Measurements from ENCODE around the gene TMEM131.
"Not testable (repeated sequence)": the region's sequence is repeated elsewhere in the genome, so short reads cannot be mapped to it uniquely, and the experiment has no call there.

The TMEM131 gene

GRCh38 chr2:97926946-97927345, 68.8 kb downstream of the TMEM131 start:
- Mint-ChIP-seq H3K36me3 (peaks cover 16% of the 10 kb centered on the region), H3K4me3 (no peak overlapping the region), H3K9me3 (no peaks in the 10 kb centered on the region), H3K4me1 (peaks cover 41% of the 10 kb centered on the region), H3K27ac (no peak overlapping the region), H3K27me3 (no peaks in the 10 kb centered on the region)

GRCh38 chr2:97924194-97924593, 71.6 kb downstream of the TMEM131 start:
- peaks cover 6% of the 10 kb centered on the region for H3K9me3 Mint-ChIP-seq
- no peak overlapping the region for H3K4me3 Mint-ChIP-seq
- H3K27ac Mint-ChIP-seq = no peak overlapping the region
- H3K27me3 Mint-ChIP-seq = no peaks in the 10 kb centered on the region
- peaks cover 33% of the 10 kb centered on the region for H3K36me3 Mint-ChIP-seq
- peaks cover 25% of the 10 kb centered on the region for H3K4me1 Mint-ChIP-seq

- Mint-ChIP-seq H3K4me3 (no peak overlapping the region), H3K4me1 (peaks cover 29% of the 10 kb centered on the region), H3K36me3 (peaks cover 39% of the 10 kb centered on the region), H3K27ac (no peak overlapping the region), H3K27me3 (no peaks in the 10 kb centered on the region), H3K9me3 (peaks cover 6% of the 10 kb centered on the region)
These were observed 75.9 kb downstream of the TMEM131 start for GRCh38 chr2:97919858-97920257.

GRCh38 chr2:97918818-97919217, 76.9 kb downstream of the TMEM131 start:
- Mint-ChIP-seq H3K9me3 (peaks cover 6% of the 10 kb centered on the region), H3K4me1 (peaks cover 38% of the 10 kb centered on the region), H3K36me3 (peaks cover 39% of the 10 kb centered on the region), H3K27ac (no peak overlapping the region), H3K4me3 (no peak overlapping the region), H3K27me3 (no peaks in the 10 kb centered on the region)

GRCh38 chr2:97917668-97918067, 78.1 kb downstream of the TMEM131 start:
- not testable (repeated sequence) for H3K27ac Mint-ChIP-seq, H3K9me3 Mint-ChIP-seq, H3K27me3 Mint-ChIP-seq, H3K4me3 Mint-ChIP-seq
- H3K36me3 Mint-ChIP-seq = peaks cover 36% of the 10 kb centered on the region
- peaks cover 39% of the 10 kb centered on the region for H3K4me1 Mint-ChIP-seq

- Mint-ChIP-seq H3K27ac (no peak overlapping the region), H3K36me3 (peaks cover 29% of the 10 kb centered on the region), H3K27me3 (no peaks in the 10 kb centered on the region), H3K4me3 (no peak overlapping the region), H3K4me1 (peaks cover 55% of the 10 kb centered on the region), H3K9me3 (no peaks in the 10 kb centered on the region)
These were observed 81.0 kb downstream of the TMEM131 start for GRCh38 chr2:97914691-97915213.

- Mint-ChIP-seq H3K27ac (no peak overlapping the region), H3K4me1 (peaks cover 54% of the 10 kb centered on the region), H3K9me3 (no peaks in the 10 kb centered on the region), H3K27me3 (no peaks in the 10 kb centered on the region), H3K36me3 (peaks cover 33% of the 10 kb centered on the region), H3K4me3 (no peak overlapping the region)
These were observed 81.9 kb downstream of the TMEM131 start for GRCh38 chr2:97913846-97914245.

- Mint-ChIP-seq H3K27ac (no peak overlapping the region), H3K36me3 (peaks cover 27% of the 10 kb centered on the region), H3K9me3 (no peaks in the 10 kb centered on the region), H3K4me3 (no peak overlapping the region), H3K27me3 (no peaks in the 10 kb centered on the region), H3K4me1 (peaks cover 42% of the 10 kb centered on the region)
These were observed 83.7 kb downstream of the TMEM131 start for GRCh38 chr2:97911922-97912575.

GRCh38 chr2:97911206-97911921, 84.4 kb downstream of the TMEM131 start:
- Mint-ChIP-seq H3K4me3 (no peak overlapping the region), H3K27ac (no peak overlapping the region), H3K4me1 (peaks cover 39% of the 10 kb centered on the region), H3K27me3 (no peaks in the 10 kb centered on the region), H3K9me3 (no peaks in the 10 kb centered on the region), H3K36me3 (peaks cover 33% of the 10 kb centered on the region)

GRCh38 chr2:97910403-97911205, 85.1 kb downstream of the TMEM131 start:
- Mint-ChIP-seq H3K4me3 (no peak overlapping the region), H3K4me1 (peaks cover 38% of the 10 kb centered on the region), H3K36me3 (peaks cover 35% of the 10 kb centered on the region), H3K9me3 (peaks cover under 1% of the 10 kb centered on the region), H3K27me3 (no peaks in the 10 kb centered on the region), H3K27ac (no peak overlapping the region)

- H3K27me3 Mint-ChIP-seq = no peaks in the 10 kb centered on the region
- peaks cover 42% of the 10 kb centered on the region for H3K36me3 Mint-ChIP-seq
- no peak overlapping the region for H3K27ac Mint-ChIP-seq
- H3K4me3 Mint-ChIP-seq = no peak overlapping the region
- H3K4me1 Mint-ChIP-seq = peaks cover 25% of the 10 kb centered on the region
- peaks cover 5% of the 10 kb centered on the region for H3K9me3 Mint-ChIP-seq
These were observed 87.5 kb downstream of the TMEM131 start for GRCh38 chr2:97908208-97908676.

GRCh38 chr2:97907369-97908100, 88.2 kb downstream of the TMEM131 start:
- peaks cover 5% of the 10 kb centered on the region for H3K9me3 Mint-ChIP-seq
- no peaks in the 10 kb centered on the region for H3K27me3 Mint-ChIP-seq
- H3K4me3 Mint-ChIP-seq = no peak overlapping the region
- peaks cover 24% of the 10 kb centered on the region for H3K4me1 Mint-ChIP-seq
- H3K27ac Mint-ChIP-seq = no peak overlapping the region
- H3K36me3 Mint-ChIP-seq = peaks cover 47% of the 10 kb centered on the region

GRCh38 chr2:97906307-97906706, 89.4 kb downstream of the TMEM131 start:
- Mint-ChIP-seq H3K27me3 (no peaks in the 10 kb centered on the region), H3K9me3 (peaks cover 10% of the 10 kb centered on the region), H3K4me1 (peaks cover 16% of the 10 kb centered on the region), H3K36me3 (peaks cover 45% of the 10 kb centered on the region), H3K27ac (no peak overlapping the region), H3K4me3 (no peak overlapping the region)

- H3K9me3 Mint-ChIP-seq = peaks cover 10% of the 10 kb centered on the region
- H3K27ac Mint-ChIP-seq = no peak overlapping the region
- no peaks in the 10 kb centered on the region for H3K27me3 Mint-ChIP-seq
- peaks cover 43% of the 10 kb centered on the region for H3K36me3 Mint-ChIP-seq
- H3K4me1 Mint-ChIP-seq = peaks cover 9% of the 10 kb centered on the region
- no peak overlapping the region for H3K4me3 Mint-ChIP-seq
These were observed 90.5 kb downstream of the TMEM131 start for GRCh38 chr2:97905294-97905693.

- Mint-ChIP-seq H3K27ac (no peak overlapping the region), H3K27me3 (no peaks in the 10 kb centered on the region), H3K4me1 (peaks cover 9% of the 10 kb centered on the region), H3K4me3 (no peak overlapping the region), H3K9me3 (peaks cover 10% of the 10 kb centered on the region), H3K36me3 (peaks cover 46% of the 10 kb centered on the region)
These were observed 93.9 kb downstream of the TMEM131 start for GRCh38 chr2:97901862-97902261.

Data from activated naive CD4-positive, alpha-beta T cell treated with anti-CD3 and anti-CD28 coated beads, Interleukin-2, amount 50 U/mL, for 24 hours (primary cell).